Effector memory CD4-positive, alpha-beta T cell (primary cell): ENCODE results near the gene CTR9.

Experiments
- DNase-seq, 3 donors: peaks; one replicate each; pipeline ENCODE4 v3.0.0-alpha.2; 2020
- H3K27ac ChIP-seq: 2 replicates; pipeline ENCODE4 v1.7.0; 2013; ENCODE audit warnings: mild to moderate bottlenecking, low read length, moderate library complexity; ENCODE audit not compliant: insufficient read depth, poor library complexity, severe bottlenecking
- H3K27me3 ChIP-seq: replicated peaks from 2 replicates; pipeline ENCODE4 v1.7.0; 2013; ENCODE audit warnings: mild to moderate bottlenecking, low read length; ENCODE audit not compliant: insufficient read depth, control insufficient read depth, poor library complexity, severe bottlenecking
- H3K36me3 ChIP-seq: 2 replicates; pipeline ENCODE4 v1.7.0; 2013; ENCODE audit warnings: mild to moderate bottlenecking, low read length, moderate library complexity; ENCODE audit not compliant: control insufficient read depth, insufficient read depth
- H3K4me1 ChIP-seq: 2 replicates; pipeline ENCODE4 v1.7.0; 2013; ENCODE audit warnings: low read length, mild to moderate bottlenecking; ENCODE audit not compliant: control insufficient read depth, insufficient read depth, poor library complexity, severe bottlenecking
- H3K4me3 ChIP-seq: 2 replicates; pipeline ENCODE4 v1.7.0; 2013; ENCODE audit warnings: low read length, low read depth, mild to moderate bottlenecking; ENCODE audit not compliant: insufficient read depth, poor library complexity, severe bottlenecking
- H3K9me3 ChIP-seq: 2 replicates; pipeline ENCODE4 v1.7.0; 2013; ENCODE audit warnings: mild to moderate bottlenecking, low read length, moderate library complexity; ENCODE audit not compliant: control insufficient read depth
- total RNA-seq, 3 donors: gene quantifications; one replicate each; lab custom pipeline; 2026; lab: John Stamatoyannopoulos, UW

Gene CTR9
- total RNA-seq, result 56.2 to 68.2 (median 57.8) reads per million in 3 donors

- Histone ChIP-seq H3K27ac (peak within 1 kb of the TSS; percentile 76), H3K27me3 (no peaks in the 10 kb centered on the region), H3K36me3 (peaks cover 16% of the 10 kb centered on the region), H3K9me3 (no peaks in the 10 kb centered on the region), H3K4me3 (peak within 1 kb of the TSS; percentile 92), H3K4me1 (peaks cover 13% of the 10 kb centered on the region)
- peak; percentile 87 to 89 (median 88) for DNase-seq
These were observed at the start of gene CTR9 for GRCh38 chr11:10750838-10751580. TSS of gene CTR9 (plus strand) at chr11:10751246. CDS start at chr11:10751413, 167 bp downstream.

DNA sequence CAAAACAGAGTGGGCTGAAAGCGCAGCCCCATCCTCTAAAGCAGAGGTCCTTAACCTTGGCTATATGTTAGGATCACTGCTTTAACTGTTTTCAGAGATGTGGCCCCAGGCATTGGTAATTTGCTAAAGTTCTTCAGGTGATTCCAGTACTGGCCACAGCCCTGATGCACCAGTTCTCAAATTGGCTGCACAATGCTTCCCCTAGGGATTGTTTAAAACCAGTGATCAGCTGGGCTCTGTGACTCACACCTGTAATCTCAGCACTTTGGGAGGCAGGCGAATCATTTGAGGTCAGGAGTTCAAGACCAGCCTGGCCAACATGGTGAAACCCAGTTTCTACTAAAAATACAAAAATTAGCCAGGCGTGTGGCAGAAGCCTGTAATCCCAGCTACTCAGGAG is 49.1 kb upstream of the CTR9 start:
- no peaks in the 10 kb centered on the region for H3K4me1 ChIP-seq
- no peaks in the 10 kb centered on the region for H3K9me3 ChIP-seq
- no peak for DNase-seq
- no peak overlapping the region for H3K27ac ChIP-seq
- no peaks in the 10 kb centered on the region for H3K36me3 ChIP-seq
- no peak overlapping the region for H3K4me3 ChIP-seq
- no peaks in the 10 kb centered on the region for H3K27me3 ChIP-seq

DNA sequence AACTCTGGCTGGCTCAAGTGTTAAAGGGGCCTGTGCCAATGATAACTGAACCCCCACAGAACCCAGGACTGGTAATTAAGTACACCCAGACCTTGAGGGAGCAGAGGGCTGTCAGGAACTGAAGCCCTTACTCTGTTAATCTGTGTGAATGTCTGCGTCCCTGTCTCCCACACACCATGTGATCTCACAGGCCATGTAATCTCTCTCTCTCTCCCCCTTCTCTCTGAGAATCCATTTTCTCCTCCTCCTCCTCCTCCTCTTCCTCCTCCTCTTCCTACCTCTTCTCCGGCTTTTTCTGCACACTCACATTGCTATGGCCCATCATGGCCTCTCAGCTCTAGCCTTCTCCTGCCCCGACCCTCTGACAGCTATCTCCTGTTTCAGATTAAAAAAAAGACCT is 42.9 kb upstream of the CTR9 start:
- DNase-seq, result no peak
- no peaks in the 10 kb centered on the region for H3K4me1 ChIP-seq
- no peak overlapping the region for H3K27ac ChIP-seq
- H3K4me3 ChIP-seq, result no peak overlapping the region
- no peaks in the 10 kb centered on the region for H3K27me3 ChIP-seq
- no peaks in the 10 kb centered on the region for H3K9me3 ChIP-seq
- no peaks in the 10 kb centered on the region for H3K36me3 ChIP-seq

DNA sequence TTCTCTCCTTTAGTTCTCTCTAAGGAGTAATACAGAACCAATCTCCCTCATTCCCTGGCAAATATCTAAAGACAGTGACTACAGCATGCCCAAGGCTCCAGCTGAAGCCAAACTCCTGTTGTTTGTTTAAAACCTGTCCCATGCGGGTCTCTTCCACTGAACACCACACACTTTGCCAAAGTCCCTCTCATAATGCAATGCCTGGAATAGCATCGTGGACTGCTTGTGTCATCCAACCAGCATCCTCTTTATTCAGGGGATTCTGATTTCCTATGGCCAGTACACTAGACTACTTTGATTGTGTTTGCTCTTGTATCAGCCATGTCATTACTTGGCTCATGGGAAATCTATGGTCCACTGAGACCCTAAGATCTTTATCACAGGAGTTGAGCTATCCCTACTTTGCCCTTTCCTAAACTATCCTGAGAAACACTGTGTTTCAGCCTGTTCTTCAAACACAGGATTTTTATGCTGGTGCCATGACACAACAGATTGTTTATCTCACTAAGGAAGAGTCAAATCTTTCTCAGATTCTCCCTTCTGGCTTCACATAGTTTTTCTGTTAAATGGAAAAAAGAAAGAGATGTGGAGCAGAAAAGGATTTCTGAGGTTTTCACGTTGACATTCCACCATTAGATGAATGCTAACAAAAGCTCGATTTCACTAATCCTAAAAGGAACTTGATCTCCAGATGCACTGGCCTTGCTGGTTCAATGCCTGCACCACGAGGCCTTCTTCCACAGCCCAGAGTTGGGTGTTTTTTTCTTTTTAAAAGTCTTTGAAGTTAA is 41.6 kb upstream of the CTR9 start:
- Histone ChIP-seq H3K4me1 (no peaks in the 10 kb centered on the region), H3K27me3 (no peaks in the 10 kb centered on the region), H3K36me3 (no peaks in the 10 kb centered on the region), H3K4me3 (no peak overlapping the region), H3K9me3 (no peaks in the 10 kb centered on the region), H3K27ac (no peak overlapping the region)
- no peak for DNase-seq

GRCh38 chr11:10715571-10715970 is 35.5 kb upstream of the CTR9 start:
- Histone ChIP-seq H3K4me3 (no peak overlapping the region), H3K9me3 (no peaks in the 10 kb centered on the region), H3K36me3 (no peaks in the 10 kb centered on the region), H3K27ac (no peak overlapping the region), H3K27me3 (no peaks in the 10 kb centered on the region), H3K4me1 (no peaks in the 10 kb centered on the region)
- DNase-seq, result no peak

GRCh38 chr11:10716122-10716521 is 34.9 kb upstream of the CTR9 start:
- H3K27ac ChIP-seq, result no peak overlapping the region
- H3K27me3 ChIP-seq, result no peaks in the 10 kb centered on the region

GRCh38 chr11:10716543-10717259 is 34.3 kb upstream of the CTR9 start:
- Histone ChIP-seq H3K36me3 (no peaks in the 10 kb centered on the region), H3K27ac (no peak overlapping the region), H3K27me3 (no peaks in the 10 kb centered on the region), H3K9me3 (no peaks in the 10 kb centered on the region), H3K4me3 (no peak overlapping the region), H3K4me1 (no peaks in the 10 kb centered on the region)
- DNase-seq, result no peak

More at GRCh38 chr11:10716122-10716521, 34.9 kb upstream of the CTR9 start:
- no peak for DNase-seq
- Histone ChIP-seq H3K4me3 (no peak overlapping the region), H3K9me3 (no peaks in the 10 kb centered on the region), H3K36me3 (no peaks in the 10 kb centered on the region), H3K4me1 (no peaks in the 10 kb centered on the region)

- Histone ChIP-seq H3K9me3 (no peaks in the 10 kb centered on the region), H3K36me3 (no peaks in the 10 kb centered on the region), H3K4me1 (no peaks in the 10 kb centered on the region), H3K4me3 (no peak overlapping the region), H3K27me3 (no peaks in the 10 kb centered on the region), H3K27ac (no peak overlapping the region)
- no peak for DNase-seq
These were observed 31.4 kb upstream of the CTR9 start for GRCh38 chr11:10719616-10720015.

DNA sequence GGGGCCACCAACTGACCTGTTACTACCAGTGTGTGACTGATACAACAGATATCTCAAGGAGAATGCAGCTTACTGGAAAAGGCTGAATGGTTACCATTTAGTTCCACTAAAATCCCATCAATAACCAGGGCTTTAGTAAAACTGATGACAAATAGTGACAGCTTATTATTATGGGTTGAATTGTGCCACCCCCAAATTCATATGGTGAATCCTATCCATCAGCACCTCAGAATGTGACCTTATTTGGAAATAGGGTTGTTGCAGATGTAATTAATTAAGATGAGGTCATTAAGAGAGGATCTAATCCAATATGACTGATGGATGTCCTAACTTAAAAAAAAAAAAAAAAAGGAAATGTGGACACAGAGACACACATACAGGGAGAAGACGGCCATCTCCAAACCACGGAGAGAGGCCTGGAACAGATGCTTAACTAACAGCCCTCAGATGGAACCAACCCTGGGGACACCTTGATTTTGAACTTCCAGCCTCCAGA is 30.1 kb upstream of the CTR9 start:
- H3K36me3 ChIP-seq, result no peaks in the 10 kb centered on the region
- H3K27ac ChIP-seq, result no peak overlapping the region
- no peaks in the 10 kb centered on the region for H3K9me3 ChIP-seq
- no peaks in the 10 kb centered on the region for H3K27me3 ChIP-seq
- H3K4me3 ChIP-seq, result no peak overlapping the region
- DNase-seq, result no peak
- H3K4me1 ChIP-seq, result peaks cover 6% of the 10 kb centered on the region
